Astrocyte of the cerebellum (primary cell): ENCODE data around the gene MEGF10.

Experiments used
- DNase-seq: peaks from one replicate; pipeline ENCODE4 v3.0.0-alpha.2; 2011; ENCODE audit warnings: low read depth
- H3K4me3 ChIP-seq: 2 replicates; pipeline ENCODE4 v1.5.1; 2011; ENCODE audit warnings: mild to moderate bottlenecking, low read depth, low read length, moderate library complexity
- in situ Hi-C: cut with HindIII; loops from 2 replicates; pipeline ENCODE4 v1.10.0; 2017; ENCODE audit warnings: low sequenced_read_pairs
- TF ChIP-seq, protein P1 (sequence below): IDR thresholded peaks from 2 replicates; pipeline ENCODE4 v1.5.1; 2012; ENCODE audit warnings: low read length, low read depth, moderate library complexity, mild to moderate bottlenecking; ENCODE audit errors: missing control alignments

The MEGF10 gene

DNA sequence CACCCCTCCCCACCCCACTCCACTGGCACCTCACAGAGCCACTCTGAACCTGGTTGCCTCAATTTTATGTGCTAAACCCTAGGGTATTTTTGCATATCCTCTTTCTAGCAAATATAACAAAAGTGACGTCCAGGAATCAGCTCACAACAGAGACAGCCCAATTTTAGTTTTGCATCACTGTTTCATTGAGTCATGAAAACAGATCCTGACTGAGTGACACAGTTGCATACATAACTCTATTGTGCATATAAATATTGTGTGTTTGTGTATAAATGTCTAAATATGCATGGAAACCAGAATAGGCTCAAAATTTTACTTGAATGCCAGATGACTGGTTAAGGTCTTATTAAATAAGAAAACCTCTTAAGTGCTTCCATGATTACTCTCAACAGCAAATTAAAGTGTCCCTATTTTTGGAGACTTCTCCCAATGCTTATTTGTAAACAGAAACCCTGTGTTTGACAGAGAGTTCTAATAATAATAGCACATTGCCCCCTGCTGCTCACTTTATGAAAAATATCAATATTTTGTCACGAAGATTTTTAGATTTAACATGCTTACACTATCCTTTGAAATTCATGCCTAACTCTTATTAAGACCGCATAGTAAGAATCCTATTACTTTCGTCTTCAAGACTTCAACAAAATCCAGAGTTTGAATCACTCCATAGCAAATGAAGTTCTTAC lies 151.3 kb downstream of the MEGF10 start:
- in situ Hi-C loops, result no loop called here
- DNase-seq, result peak; percentile 18
- no peak overlapping the region for H3K4me3 ChIP-seq
- TF ChIP-seq, protein P1, sequence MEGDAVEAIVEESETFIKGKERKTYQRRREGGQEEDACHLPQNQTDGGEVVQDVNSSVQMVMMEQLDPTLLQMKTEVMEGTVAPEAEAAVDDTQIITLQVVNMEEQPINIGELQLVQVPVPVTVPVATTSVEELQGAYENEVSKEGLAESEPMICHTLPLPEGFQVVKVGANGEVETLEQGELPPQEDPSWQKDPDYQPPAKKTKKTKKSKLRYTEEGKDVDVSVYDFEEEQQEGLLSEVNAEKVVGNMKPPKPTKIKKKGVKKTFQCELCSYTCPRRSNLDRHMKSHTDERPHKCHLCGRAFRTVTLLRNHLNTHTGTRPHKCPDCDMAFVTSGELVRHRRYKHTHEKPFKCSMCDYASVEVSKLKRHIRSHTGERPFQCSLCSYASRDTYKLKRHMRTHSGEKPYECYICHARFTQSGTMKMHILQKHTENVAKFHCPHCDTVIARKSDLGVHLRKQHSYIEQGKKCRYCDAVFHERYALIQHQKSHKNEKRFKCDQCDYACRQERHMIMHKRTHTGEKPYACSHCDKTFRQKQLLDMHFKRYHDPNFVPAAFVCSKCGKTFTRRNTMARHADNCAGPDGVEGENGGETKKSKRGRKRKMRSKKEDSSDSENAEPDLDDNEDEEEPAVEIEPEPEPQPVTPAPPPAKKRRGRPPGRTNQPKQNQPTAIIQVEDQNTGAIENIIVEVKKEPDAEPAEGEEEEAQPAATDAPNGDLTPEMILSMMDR, result no peak

DNA sequence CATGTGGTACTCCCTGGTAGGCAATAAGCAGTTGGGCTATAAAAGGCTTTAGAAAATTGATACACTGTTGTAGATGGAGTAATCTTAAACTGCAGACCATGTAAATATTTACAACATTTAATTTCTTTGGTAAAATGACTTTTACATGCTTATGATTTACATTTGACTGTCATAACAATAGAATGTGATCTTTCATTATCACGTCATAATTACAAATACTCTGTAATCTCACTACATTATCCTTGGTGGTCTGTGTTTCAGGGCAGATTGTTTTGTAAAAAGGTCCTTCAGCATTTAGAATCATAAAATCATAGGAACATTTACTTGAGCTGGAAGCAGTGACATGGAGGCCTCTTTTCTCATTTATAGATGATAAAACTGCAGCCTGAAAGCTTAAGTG lies 153.6 kb downstream of the MEGF10 start:
- DNase-seq, result no peak

DNA sequence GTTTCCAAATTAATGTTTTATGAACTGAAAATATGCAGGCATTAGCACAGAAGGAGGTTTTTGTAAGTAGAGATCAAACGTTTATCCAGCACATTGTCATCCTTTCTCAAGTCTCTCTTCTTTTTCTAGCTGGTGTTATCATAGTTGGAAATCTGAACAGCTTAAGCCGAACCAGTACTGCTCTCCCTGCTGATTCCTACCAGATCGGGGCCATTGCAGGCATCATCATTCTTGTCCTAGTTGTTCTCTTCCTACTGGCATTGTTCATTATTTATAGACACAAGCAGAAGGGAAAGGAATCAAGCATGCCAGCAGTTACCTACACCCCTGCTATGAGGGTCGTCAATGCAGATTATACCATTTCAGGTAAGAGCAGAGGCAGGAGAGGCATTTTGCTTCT lies 154.7 kb downstream of the MEGF10 start:
- H3K4me3 ChIP-seq, result no peak overlapping the region
- in situ Hi-C loops, result no loop called here
- no peak for DNase-seq
- TF ChIP-seq, protein P1, result no peak

More for the DNA sequence above, 153.6 kb downstream of the MEGF10 start:
- TF ChIP-seq, protein P1, result no peak
- no peak overlapping the region for H3K4me3 ChIP-seq
- in situ Hi-C loops, result no loop called here

DNA sequence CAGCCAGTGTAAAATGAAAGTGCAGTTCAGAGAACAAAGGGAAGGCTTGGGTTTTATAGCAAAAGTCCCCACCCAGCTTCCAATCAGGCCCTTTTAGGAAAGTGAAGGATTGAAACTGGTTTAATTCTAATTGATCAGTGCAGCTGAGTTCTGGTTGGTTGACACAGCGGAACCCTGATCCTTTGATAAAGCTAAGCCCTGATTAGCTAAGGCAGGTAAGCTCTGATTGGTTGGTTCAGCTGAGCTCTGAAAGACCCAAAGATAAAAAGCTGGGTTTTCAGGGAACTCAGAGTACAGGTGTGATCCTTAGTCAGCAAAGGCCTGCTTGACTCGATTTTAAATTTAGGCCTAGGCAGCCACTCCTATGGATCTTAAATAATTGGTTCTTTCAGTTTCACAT lies 156.0 kb downstream of the MEGF10 start:
- H3K4me3 ChIP-seq, result no peak overlapping the region
- no peak for DNase-seq
- in situ Hi-C loops, result no loop called here
- TF ChIP-seq, protein P1, result no peak

DNA sequence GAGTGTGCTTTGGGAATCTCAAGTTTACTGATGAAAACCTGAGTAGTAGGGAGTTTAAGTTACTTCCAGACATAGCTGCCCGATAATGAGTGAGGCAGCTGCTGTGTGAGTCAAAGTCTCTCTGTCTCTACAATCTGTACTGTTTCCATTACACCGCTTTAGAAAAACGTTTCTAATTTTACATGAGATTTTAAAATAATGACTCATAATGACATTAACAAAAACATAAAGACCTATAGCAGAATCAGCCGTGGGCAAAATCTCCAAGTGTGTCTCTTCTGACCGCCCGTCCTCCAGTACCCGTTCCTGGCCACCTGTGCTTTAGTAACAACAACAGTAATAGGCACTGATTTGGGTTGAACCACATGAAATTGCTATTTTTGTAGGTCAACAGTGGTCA lies 157.2 kb downstream of the MEGF10 start:
- DNase-seq, result no peak
- TF ChIP-seq, protein P1, result no peak
- in situ Hi-C loops, result no loop called here
- no peak overlapping the region for H3K4me3 ChIP-seq

DNA sequence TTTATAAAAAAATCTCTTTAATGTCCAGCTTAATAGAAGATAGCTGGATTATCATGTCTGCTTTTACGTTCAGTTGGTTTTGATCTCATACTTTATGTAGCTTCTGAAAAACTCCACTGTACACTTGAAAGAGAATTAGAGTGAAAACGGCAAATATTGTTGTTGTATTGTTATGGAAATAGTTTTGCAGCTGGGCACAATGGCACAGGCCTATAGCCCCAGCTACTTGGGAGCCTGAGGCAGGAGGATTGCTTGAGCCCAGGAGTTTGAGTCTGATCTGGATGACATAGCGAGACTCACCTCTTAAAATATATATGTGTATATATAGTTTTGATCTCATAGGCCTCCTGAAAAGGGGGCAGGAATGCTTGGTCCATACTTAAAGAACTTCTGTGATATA lies 159.4 kb downstream of the MEGF10 start:
- H3K4me3 ChIP-seq, result no peak overlapping the region
- no peak for DNase-seq
- in situ Hi-C loops, result no loop called here
- TF ChIP-seq, protein P1, result no peak
